Non-pigmented ciliary epithelial cell (primary cell): ENCODE data around the gene VAC14.

ENCODE experiments used
- DNase-seq: peaks from one replicate; pipeline ENCODE4 v3.0.0-alpha.2; 2010; ENCODE audit warnings: low read depth

VAC14 gene

DNA sequence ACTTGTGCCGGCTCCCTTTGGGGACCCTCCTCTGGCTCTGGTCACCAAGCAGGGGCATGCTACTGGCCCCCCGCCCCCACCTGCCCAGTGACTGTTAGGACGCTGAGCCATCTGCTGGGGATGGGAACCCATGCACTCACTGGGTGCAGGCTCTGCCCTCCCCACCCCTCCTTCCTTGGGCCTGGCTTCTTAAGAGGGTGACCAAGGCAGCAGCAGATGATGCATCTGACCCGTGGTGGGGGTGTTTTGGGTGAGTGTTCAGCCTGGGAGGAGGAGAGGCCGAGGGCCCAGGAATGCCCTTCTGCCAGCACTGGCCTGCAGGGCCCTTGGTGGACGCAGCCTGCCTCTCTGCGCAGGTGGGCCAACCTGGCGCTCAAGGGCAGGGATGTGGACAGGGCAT is 95.9 kb downstream of the VAC14 start:
- DNase-seq: no peak

DNA sequence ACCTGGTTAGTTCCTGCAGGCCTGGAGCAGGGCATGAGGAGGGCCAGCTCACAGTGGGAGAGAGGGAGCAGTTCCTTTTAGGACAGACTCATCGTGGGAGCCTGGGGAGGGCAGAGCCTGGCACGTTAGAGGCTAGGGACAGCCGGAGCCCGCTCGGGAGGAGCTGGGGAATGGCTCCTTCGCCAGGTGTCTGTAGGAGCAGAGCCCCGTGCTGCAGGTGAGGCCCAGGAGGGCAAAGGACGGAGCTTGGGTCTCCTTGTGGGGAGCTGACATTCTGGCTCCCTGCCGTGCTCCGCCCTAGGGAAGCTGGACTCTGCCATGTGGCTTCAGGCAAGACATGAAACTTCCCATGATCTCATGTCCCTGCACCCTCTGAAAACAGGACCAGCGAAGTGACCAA is 96.4 kb downstream of the VAC14 start:
- DNase-seq: no peak

DNA sequence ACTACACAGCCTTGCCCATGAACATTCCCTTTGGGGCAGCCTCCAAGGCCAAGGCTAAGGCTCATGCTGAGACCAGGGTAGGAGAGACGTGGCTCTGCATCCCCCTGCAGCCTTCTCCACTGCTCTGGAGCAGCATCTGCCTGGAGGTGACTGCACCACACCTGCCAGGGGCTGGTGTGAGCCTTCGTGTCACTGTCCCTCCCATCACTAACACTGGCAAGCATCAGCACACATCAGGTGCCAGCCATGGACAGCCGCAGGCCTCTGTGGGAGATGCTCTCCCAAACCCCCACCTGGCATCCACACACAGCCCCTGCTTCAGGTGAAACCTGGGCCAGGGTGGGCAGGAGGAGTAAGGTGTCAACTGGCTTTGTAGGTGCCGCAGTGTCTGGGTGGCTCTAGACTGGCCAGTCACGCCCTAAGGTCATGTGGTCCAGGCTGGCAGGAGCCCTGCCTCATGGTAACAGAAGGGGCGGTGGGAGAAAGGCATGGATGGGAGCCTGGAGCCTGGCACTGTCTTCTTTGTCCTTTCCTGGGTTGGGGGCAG is 97.0 kb downstream of the VAC14 start:
- no peak for DNase-seq

DNA sequence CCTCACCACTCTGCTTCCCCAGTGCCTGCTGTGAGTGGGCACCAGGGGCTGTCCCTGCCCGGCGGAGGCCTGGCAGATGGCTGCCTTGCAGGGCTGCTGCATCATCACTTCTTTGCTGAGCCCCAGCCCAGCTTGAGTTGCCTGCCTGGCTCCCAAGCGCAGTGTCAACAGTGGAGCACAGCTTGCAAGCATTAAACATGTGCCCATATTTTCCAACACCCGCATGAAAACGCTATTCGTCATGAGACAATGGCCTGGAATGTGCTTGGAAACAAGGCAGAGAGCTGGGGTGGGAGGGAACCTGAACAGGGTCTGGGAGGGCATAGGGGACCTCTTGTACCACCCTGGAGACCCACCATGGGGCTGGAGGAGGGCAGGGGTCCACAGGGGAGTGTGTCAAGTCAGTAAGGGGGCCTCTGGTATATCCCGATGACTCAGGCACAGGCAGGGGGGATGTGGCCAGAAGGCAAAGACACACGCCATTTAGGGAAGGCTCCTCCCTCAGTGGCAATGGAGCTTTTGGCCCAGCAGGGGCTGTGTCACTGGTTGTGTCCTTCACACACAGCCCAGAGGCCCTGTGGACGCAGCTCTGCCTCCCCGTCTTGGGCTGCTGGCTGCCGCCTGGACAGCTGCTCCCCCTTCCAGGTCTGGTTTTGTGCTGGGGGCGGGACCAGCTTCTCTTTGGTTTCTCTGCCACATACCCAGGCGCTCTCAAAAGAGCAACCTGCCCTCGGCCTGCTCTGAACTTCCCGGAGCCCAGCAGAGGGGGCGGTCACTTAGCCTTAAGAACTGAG is 97.7 kb downstream of the VAC14 start:
- DNase-seq: peak; percentile 60

DNA sequence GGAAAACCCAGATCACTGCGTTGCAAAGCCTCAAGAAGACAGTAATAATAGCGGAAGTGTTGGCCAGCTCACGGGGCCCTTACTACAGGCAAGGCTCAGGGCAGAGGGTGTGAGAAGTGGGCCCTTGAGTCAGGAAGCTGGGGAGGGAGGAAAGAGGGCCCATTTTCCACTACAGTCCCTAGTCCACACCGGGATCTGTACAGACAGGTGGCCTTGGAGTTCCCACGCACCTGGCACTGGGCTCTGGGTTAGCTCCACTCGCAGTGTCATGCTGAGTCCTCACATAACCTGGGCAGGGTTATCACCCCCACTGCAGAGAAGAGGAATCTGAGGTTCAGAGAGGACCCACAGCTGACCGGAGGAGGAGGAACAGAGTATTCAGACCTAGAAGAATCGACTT is 98.3 kb downstream of the VAC14 start:
- no peak for DNase-seq

DNA sequence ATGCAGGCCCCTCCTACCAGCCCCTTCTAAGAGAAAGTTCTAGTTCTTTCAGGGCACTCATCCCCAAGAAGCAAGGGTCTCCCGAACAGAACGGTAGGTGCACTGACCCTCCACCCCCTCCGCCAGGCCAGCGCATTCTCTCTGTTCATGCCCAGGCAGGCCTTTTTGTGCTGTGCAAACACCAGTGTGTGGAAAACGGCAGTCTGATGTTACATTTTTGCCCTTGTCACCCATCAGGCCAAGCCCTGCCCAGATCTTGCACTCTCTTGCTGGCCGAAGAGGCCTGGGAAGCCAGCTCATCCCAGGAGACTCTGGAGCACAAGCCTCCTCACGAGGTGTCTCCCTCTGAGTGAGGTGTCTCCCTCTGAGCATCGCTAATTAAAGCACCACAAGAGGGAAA is 99.0 kb downstream of the VAC14 start:
- DNase-seq: no peak

DNA sequence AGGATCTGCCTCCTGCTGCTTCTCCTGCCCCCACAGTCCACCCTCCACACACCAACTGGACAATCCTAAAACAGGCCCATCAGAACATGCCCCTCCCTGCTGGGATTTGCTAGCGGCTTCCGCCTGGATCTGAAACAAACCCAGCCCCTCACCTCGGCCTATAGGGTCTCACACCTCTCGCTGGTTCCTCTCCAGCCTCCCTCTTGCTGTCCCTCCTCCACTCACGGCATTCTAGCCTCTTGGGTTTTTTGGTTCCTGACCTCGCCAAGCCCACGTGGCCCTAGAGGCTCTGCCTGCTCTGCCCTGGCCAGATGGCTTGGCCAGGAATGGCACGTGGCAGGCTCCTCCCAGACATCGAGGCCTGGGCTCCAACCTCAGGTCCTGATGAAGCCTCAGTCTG is 99.4 kb downstream of the VAC14 start:
- DNase-seq: no peak

DNA sequence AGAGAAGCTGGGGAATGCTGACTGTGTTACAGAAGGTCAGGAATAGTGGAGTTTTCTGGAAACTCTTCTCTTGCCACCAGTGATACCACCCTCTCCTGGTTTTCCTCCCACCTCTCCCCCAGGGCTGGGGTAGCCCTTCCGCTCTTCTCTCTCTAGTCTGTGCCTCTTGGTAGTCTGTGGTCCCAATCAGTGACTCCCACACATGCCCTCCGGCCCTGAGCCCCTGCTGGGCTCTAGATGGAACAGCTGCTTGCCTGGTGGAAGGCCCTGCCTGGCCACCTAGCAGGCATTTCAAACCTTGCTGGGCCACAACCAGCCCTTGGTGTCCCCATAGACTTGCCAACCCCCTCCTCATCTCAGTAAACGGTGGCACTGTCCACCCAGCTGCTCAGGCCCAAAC is 99.9 kb downstream of the VAC14 start:
- no peak for DNase-seq

DNA sequence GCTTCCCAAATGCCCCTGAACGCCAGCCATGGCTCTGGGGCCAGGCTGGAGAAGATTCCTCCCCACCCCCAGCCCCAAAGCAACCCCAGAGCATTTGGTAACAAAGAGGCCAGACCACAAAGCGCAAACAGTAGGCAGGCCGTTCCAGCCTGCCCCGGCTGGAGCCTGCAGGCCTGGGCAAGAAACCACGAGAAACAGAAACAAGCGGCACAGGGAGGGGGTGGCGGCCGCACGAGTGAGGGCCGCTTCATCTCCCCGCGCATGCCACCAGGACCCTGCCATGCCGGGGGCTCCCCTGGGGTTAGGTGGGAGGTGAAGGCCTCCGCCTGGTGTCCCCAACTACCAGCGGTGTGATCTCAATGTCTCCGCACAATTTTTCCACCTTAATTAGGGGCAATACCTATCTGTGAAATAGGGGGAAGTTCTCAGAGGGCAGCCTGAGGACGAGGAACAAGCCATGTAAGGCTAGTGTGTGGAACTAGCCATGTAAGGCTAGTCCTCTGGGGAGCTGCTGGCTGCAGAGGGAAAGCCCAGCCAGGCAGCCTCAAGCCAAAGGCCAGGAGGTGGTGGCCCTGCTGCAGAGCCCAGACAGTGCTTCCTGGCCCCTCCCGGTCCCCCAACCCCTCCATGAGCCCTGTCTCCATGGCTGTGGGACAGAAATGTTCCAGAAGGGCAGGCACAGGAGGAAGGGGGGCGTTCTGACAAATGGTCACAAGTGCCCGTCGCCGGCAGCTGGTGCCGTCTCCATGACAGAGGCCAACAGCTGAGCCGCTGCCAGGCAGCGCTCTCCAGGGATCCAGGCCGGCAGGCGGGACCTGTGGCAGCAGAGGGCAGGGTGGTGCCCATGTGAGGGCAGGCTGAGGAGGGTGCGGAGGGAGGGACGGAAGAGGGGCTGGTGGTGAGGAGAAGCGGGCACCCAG is 100.6 kb downstream of the VAC14 start:
- no peak for DNase-seq

DNA sequence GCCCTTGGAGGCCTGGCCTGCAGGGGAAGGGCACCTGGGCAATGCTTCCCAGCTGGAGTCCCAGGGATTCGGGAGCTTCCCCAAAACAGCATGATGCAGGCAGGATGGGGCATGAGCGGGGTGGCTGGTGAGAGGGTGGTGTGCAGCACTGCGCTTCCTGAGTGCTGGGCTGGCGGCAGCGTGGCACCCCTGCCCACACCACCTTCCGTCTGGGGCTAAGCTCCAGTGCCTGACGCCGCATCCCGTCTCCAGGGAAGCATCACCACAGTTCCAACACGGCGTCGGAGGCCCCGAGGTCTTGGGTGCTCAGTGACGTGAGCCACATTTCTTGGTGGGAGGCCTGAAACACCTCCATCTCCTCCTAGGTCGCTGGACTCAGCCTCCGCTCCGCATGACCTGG is 101.3 kb downstream of the VAC14 start:
- DNase-seq: no peak

DNA sequence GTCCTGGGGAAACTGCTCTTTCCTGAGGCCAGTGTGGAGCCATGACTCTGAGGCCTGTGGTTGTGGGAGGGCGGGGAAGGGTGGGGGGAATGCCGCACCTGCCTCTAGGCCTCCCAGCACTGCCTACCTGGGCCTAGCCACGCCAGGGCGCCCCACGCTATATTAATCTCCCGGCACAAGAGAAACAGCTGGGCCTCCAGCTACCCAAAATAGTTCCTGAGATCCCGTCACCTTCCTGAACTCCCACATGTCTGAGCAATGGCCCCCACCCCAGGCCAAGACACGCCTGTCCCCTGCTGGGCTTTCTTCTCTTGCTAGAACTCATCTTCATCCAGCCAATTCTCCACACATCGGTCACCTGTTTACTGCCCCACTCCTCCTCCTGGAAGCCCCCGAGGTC is 102.1 kb downstream of the VAC14 start:
- DNase-seq: no peak

DNA sequence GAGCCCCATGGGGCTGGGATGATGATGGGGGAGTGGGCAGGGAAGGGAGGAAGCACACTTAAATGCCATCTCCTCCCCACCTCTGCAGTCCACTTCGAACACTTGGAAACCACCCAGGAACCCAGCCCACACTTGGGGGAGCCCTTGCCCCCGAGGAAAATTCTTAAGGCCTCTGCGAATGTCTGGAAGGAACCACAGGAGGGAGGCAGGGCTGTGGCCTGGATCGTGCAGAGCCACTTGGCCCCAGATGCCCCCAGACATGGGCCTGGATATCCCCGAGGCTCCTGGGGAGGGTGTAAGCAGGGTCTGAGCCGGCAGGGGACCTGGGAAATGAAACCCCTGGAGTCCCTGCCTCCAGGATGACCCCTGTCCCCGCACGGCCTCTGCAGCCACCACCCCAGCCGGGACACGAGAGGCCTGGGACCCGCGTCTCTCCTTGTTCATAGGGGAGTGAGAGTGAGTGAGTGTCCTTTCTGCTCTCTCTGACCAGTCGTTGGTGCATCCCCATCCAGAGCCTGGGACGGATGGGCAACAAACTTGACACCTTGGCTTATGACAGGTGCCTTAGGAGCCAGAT is 103.3 kb downstream of the VAC14 start:
- no peak for DNase-seq

DNA sequence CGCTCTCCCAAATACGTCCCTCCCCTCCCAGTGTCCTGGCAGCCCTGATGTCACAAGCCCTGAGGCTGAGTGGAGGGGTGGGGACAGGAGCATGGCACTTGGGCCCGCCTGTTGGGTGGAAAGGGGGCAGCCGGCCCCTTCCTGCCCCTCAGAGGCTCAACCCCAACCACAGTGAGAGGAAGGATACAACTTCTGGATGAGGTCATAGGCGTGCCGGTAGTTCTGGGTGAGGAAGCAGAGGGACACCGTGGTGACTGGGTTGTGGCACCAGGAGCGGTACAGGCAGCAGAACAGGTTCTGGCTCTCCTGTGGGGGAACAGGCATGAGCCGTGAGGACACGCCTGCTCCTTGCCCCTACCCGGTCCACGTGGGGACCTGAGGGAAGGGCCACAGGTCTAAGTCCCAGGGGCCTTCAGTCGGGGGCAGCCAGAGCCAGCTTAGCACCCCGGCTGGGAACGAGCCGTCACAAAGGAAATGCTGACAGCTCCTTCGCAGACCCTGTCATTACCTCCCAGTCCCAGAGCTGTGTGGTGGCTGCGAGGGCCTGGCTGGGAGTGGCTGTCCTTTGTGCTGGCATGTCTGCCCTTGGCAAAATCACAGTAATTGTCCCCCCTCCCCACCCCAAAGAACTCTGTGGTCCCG is 103.9 kb downstream of the VAC14 start:
- DNase-seq: no peak

DNA sequence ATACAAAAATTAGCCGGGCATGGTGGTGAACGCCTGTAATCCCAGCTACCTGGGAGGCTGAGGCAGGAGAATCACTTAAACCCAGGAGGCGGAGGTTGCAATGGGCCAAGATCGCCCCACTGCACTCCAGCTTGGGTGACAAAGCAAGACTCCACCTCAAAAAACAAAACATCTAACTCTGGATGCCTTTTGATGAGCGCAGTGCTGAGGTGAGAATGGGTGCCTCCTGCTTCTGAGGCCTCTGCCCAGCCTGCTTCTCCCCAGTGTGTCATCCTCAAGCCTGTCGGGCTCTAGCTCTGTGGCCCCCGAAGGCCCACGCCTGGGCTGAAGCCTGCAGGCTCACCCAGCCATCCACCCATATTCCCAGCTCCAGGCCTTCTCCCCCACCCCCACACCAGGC is 104.6 kb downstream of the VAC14 start:
- no peak for DNase-seq

DNA sequence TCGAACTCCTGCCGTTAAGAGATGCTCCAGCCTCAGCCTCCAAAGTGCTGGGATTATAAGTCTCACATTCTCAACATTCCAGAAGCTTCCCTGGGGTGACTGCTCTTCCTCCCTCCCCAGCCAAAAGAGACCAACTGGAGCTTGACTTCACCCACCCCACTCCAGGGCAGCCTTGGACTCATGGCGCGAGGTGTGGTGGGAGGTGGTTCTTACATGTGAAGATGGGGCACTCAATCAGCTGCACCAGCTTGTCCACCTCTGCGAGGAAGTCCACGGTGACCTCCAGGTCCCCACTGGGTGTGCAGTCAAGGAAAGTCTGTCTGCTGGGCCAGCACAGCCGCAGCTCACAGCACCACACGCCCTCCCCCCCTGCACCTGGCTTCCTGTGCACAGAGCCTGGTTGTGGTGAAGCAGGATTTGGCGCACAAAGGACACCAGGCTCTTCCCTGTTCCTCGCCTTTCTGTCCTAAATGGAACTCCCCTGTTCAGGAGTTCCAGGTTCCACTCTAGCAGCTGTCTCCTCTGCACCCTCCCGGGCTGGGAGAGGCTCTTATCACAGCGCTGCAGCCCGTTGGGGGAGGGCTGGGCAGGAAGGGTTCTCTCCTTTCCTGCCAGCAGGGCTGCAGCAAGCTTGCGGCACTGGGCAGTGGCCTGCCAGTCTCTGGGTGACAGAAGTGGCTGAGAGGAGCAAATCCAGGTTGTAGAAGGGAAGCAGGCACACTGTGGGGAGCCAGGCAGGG is 105.5 kb downstream of the VAC14 start:
- no peak for DNase-seq

DNA sequence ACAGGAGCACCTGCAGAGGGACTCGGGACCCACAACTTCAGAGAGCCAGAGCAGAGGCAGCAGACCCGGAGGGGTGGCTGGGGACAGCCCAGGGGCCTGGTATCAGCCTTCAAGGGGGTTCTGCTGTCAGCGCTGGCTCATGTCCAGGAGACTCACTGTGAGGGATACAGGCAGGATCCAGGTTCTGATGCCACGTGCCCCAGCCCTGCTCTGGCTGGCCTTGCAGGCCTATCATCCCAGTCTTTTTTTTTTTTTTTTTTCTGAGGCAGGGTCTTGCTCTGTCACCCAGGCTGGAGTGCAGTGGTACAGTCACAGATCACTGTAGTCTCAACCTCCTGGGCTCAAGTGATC is 106.1 kb downstream of the VAC14 start:
- DNase-seq: no peak

DNA sequence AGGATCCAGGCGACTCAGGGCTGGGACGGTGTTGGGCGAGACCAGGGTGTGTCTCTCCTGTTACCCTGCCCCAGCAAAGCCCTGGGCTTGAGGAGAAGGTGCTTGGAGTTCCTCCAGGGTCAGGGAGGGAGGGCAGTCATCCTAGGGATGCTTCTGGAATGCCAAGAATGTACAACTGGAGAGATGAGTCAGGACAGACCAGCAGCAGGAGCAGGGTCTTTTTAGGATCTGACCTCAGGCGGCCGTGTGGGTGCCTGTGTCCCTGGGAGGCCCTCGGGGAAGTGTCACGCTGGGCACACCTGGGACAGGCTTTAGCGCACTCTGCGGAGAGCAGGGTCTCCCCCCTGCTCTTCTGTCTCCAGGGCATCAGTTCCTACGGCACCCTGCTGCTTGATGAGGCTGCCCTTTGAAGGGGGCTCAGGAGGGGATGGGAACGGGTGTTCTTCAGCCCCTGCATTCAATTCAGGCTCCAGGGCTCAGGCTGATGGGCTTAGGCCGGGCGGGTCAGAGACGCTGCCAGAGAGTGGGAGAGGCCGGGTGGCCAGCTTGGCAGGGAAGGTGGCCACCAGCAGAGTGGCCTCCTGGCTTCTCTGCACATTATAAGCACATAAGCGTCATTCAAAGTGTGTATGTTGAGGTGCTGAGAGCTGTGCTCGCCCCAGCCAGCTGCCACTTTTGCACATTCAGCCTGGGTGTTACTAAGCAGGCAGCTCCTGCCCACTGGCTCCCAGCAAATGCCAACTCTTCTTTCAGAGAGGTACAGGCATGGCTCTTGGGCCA is 106.7 kb downstream of the VAC14 start:
- peak; percentile 42 for DNase-seq

DNA sequence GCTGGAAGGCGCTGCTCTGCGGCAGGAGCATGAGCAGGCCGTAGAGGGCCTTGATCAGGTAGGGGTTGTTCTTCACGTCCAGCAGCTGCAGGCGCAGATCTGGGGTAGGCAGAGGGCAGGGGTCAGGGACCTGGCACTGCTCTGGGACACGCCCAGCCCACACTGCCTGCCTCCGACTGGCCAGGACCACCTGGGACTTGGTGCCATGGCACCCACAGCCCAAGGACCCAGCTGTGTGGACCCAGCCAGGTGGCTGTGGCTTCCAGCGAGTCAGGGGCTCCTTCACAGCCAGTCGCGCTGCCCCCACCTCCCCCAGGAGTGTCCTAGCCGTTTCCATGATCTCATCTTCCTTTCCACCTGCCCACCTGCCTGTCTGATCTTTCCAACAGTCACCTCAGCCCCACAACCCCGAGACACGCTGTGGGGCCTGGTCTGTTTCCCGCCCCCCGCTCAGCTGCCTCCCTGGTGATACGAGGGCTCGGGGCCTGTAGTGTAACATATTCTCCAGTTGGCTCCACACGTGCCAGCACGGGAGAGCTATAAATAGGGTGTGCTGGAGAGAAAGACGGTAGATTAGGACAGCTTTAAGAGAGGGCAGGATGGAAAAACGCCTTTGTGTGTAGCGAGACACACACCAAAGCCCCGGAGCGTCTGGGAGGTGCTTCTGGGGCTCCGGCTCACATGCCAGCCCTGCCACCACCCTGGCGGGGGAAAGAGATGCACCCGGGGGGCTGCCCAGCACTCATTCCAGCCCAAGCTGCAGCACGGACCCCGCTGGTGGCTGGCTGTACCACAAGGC is 107.9 kb downstream of the VAC14 start:
- DNase-seq: no peak

DNA sequence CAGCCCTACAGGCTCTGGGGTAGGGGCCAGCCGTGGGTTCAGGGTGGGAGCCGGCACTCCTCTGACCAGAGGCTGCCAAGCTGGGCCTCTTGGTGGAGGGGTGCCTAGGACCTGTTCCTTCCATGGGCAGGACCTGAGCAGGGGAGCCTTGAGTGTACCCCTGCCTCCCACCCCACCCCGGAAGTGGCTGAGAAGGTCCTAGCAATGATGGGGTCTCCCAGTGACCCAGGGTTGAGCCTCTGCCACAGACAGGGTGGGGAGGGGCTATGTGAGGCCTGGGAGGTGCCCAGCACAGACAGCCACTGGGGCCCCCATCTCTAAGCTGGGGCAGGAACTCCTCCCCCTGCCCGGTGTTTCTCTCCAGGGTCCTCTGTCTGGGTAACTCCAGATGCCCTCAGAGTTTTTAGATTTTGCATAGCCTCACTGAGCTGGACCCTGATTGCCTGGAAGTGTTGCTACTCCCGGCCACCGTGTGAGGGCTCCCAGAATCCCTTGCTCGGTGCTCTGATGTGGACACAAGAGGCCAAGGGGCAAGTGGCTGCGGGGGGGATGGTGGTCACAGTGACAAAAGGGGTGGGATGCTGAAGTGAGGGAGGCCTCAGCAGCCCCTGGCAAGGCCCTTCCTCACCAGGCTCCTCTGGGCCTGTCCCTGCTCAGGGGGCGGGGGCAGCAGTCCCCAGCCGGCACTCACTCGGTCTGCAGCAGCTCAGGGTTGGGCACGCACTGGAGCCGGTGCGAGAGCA is 108.7 kb downstream of the VAC14 start:
- no peak for DNase-seq
